ENCODE data around the gene NLK.

- no peak for TF ChIP-seq CTCF (IDR thresholded peaks at IDR 0.05; ENCODE audit: extremely low read depth in 1 of 2, insufficient read depth in 1 of 2, low read depth in 1 of 2, low read length in 2 of 2)
- TF ChIP-seq POLR2AphosphoS5 (IDR thresholded peaks at IDR 0.05; ENCODE audit: insufficient read depth, low read depth, low read length): no peak
- TF ChIP-seq POLR2A (IDR thresholded peaks at IDR 0.05; ENCODE audit: low read depth, low read length): no peak
- TF ChIP-seq MAX (IDR thresholded peaks at IDR 0.05; ENCODE audit: insufficient read depth, insufficient read length): no peak
- TF ChIP-seq EZH2 (IDR thresholded peaks at IDR 0.05; ENCODE audit: borderline replicate concordance, low read depth, low read length, severe bottlenecking): no peak
Measured at GRCh38 chr17:28120766-28121165, 78.3 kb downstream of the NLK start.

Data from endothelial cell of umbilical vein (primary cell).